HCT116 (cell line): ENCODE results near the gene SND1. TPM values are rescaled to one million over a fixed set of nuclear protein-coding genes. Genes with fewer than 3 reads are reported as not detected.

Experiments
- ATAC-seq: fragments of 200-7000 bp; cut with Tn5 transposase; 2 replicates; pipeline ENCODE4 v1.9.1; 2020; ENCODE audit warnings: mild to moderate bottlenecking, moderate library complexity
- BruUV-seq: library from RNA; stranded (reverse); fragments of 400-500 nt; replicated peaks from 2 replicates; lab custom pipeline; 2021; lab: Mats Ljungman, UMichigan
- CTCF ChIA-PET: fragments of 300-600 bp; sonication (Branson Sonifier 250); formaldehyde crosslinking; loops from one replicate; lab custom pipeline; 2021; ENCODE audit warnings: antibody characterized with exemption; lab: Charles Lee
- POLR2A ChIA-PET: fragments of 300-600, 350-600 bp; sonication (Branson Sonifier 250); formaldehyde crosslinking; loops from one replicate; lab custom pipeline; 2021; ENCODE audit warnings: antibody characterized with exemption; lab: Charles Lee
- RAD21 ChIA-PET, 2 experiments: fragments of 300-600 bp; sonication (Branson Sonifier 250); formaldehyde crosslinking; loops; one replicate each; lab custom pipeline; 2023; ENCODE audit warnings: low total read pairs in 2 of 2; ENCODE audit not compliant: uncharacterized antibody in 2 of 2, unreplicated experiment in 2 of 2, low non-redundant PET in 1 of 2; lab: Charles Lee
- DNase-seq: peaks from one replicate; pipeline ENCODE4 v3.0.0-alpha.2; 2010; ENCODE audit warnings: low read depth, low spot score
- H2AFZ ChIP-seq: fragments of 200-600 bp; shearing (Covaris generic), sonication (generic); 2 replicates; pipeline ENCODE4 v1.6.1; 2017; ENCODE audit warnings: low read depth, mixed run types, mixed read lengths, antibody characterized with exemption, low read length; ENCODE audit not compliant: poor library complexity, severe bottlenecking
- H3K27ac ChIP-seq: 2 replicates; pipeline ENCODE4 v1.5.1; 2012; ENCODE audit warnings: low read depth, low read length
- H3K27me3 ChIP-seq: fragments of 200-600 bp; sonication (generic); 2 replicates; pipeline ENCODE4 v1.6.1; 2016; ENCODE audit warnings: mixed run types, low read length, mixed read lengths; ENCODE audit not compliant: insufficient read depth
- H3K36me3 ChIP-seq, 2 experiments: fragments of 200-500 bp in 1 of 2; fragments of 200-600 bp in 1 of 2; sonication (Bioruptor generic) in 1 of 2; sonication (generic) in 1 of 2; 2 replicates each; pipeline versions ENCODE4 v1.5.1 to v1.6.1; 2014 to 2016; ENCODE audit warnings: low read length in 2 of 2, inconsistent platforms in 1 of 2, mixed read lengths in 1 of 2, mixed run types in 1 of 2; ENCODE audit not compliant: insufficient read depth in 2 of 2, control insufficient read depth in 1 of 2
- H3K4me1 ChIP-seq, 2 experiments: fragments of 200-600 bp in 1 of 2; sonication (generic) in 1 of 2; 2 replicates each; pipeline versions ENCODE4 v1.5.1 to v1.6.1; 2012 to 2017; ENCODE audit warnings: low read length in 2 of 2, inconsistent platforms in 1 of 2, mild to moderate bottlenecking in 1 of 2, mixed read lengths in 1 of 2, mixed run types in 1 of 2, moderate library complexity in 1 of 2; ENCODE audit not compliant: insufficient read depth in 2 of 2, control insufficient read depth in 1 of 2
- H3K4me2 ChIP-seq: fragments of 200-600 bp; sonication (generic); 2 replicates; pipeline ENCODE4 v1.6.1; 2017; ENCODE audit warnings: mixed run types, low read length, mixed read lengths
- H3K4me3 ChIP-seq, 2 experiments: fragments of 200-600 bp in 1 of 2; sonication (generic) in 1 of 2; replicated peaks in 1 of 2; 2 replicates each; pipeline ENCODE4 v1.5.1; 2011 to 2016; ENCODE audit warnings: low read length in 2 of 2, control low read depth in 1 of 2, low read depth in 1 of 2, mild to moderate bottlenecking in 1 of 2, mixed read lengths in 1 of 2, mixed run types in 1 of 2
- H3K79me2 ChIP-seq: fragments of 200-600 bp; sonication (generic); 2 replicates; pipeline ENCODE4 v1.6.1; 2017; ENCODE audit warnings: mild to moderate bottlenecking, mixed run types, low read length, moderate library complexity, mixed read lengths; ENCODE audit not compliant: insufficient read depth
- H3K9ac ChIP-seq: fragments of 200-600 bp; sonication (generic); 2 replicates; pipeline ENCODE4 v1.6.1; 2016; ENCODE audit warnings: low read length, mixed read lengths
- H3K9me2 ChIP-seq: fragments of 200-600 bp; sonication (generic), shearing (Covaris generic); 2 replicates; pipeline ENCODE4 v1.6.1; 2017; ENCODE audit warnings: mixed run types, mild to moderate bottlenecking, moderate library complexity; ENCODE audit not compliant: insufficient read depth
- H3K9me3 ChIP-seq, 2 experiments: fragments of 200-500 bp in 1 of 2; fragments of 200-600 bp in 1 of 2; sonication (Bioruptor generic) in 1 of 2; sonication (generic) in 1 of 2; 2 replicates each; pipeline ENCODE4 v1.6.1; 2014 to 2017; ENCODE audit warnings: low read length in 2 of 2, mixed read lengths in 2 of 2, inconsistent platforms in 1 of 2, low read depth in 1 of 2, mild to moderate bottlenecking in 1 of 2, mixed run types in 1 of 2, moderate library complexity in 1 of 2; ENCODE audit not compliant: control insufficient read depth in 1 of 2, insufficient read depth in 1 of 2
- H4K20me1 ChIP-seq: fragments of 200-600 bp; sonication (generic), shearing (Covaris generic); 2 replicates; pipeline ENCODE4 v1.6.1; 2017; ENCODE audit warnings: mixed run types, mild to moderate bottlenecking, moderate library complexity; ENCODE audit not compliant: insufficient read depth
- CBX3 ChIP-seq: IDR thresholded peaks from 2 replicates; pipeline ENCODE4 v1.6.1; 2012; ENCODE audit warnings: low read depth
- CEBPB ChIP-seq: IDR thresholded peaks from 2 replicates; pipeline ENCODE4 v1.6.1; 2012; ENCODE audit warnings: low read depth
- EGR1 ChIP-seq: IDR thresholded peaks from 2 replicates; pipeline ENCODE4 v1.6.1; 2012; ENCODE audit warnings: low read depth
- ELF1 ChIP-seq: IDR thresholded peaks from 2 replicates; pipeline ENCODE4 v1.6.1; 2012; ENCODE audit warnings: low read depth, borderline replicate concordance
- EZH2phosphoT487 ChIP-seq: fragments of 200-600 bp; IDR thresholded peaks from 2 replicates; pipeline ENCODE4 v1.6.1; 2018; ENCODE audit warnings: antibody characterized with exemption, borderline replicate concordance
- FOSL1 ChIP-seq: IDR thresholded peaks from 2 replicates; pipeline ENCODE4 v1.6.1; 2012; ENCODE audit warnings: low read depth
- JUND ChIP-seq: IDR thresholded peaks from 2 replicates; pipeline ENCODE4 v1.6.1; 2012
- MAX ChIP-seq: IDR thresholded peaks from 2 replicates; pipeline ENCODE4 v1.6.1; 2012
- POLR2A ChIP-seq: IDR thresholded peaks from 2 replicates; pipeline ENCODE4 v1.7.0; 2011; ENCODE audit warnings: borderline replicate concordance; ENCODE audit not compliant: insufficient read depth, insufficient read length; ENCODE audit errors: extremely low read depth
- POLR2AphosphoS5 ChIP-seq: IDR thresholded peaks from 2 replicates; pipeline ENCODE4 v1.6.1; 2011; ENCODE audit warnings: mild to moderate bottlenecking, low read depth, low read length, moderate library complexity
- RAD21 ChIP-seq: IDR thresholded peaks from 2 replicates; pipeline ENCODE4 v1.6.1; 2012; ENCODE audit warnings: low read depth, mild to moderate bottlenecking
- REST ChIP-seq: IDR thresholded peaks from 2 replicates; pipeline ENCODE4 v1.6.1; 2012; ENCODE audit warnings: low read depth
- SIN3A ChIP-seq: IDR thresholded peaks from 2 replicates; pipeline ENCODE4 v1.6.1; 2012; ENCODE audit warnings: low read depth
- YY1 ChIP-seq: IDR thresholded peaks from 2 replicates; pipeline ENCODE4 v1.6.1; 2011; ENCODE audit warnings: low read length, low read depth, moderate library complexity, mild to moderate bottlenecking; ENCODE audit not compliant: insufficient replicate concordance; ENCODE audit errors: extremely low read depth
- intact Hi-C: fragments of 100-400 bp; cut with micrococcal nuclease; formaldehyde crosslinking; loops from 2 replicates; pipeline ENCODE4 v1.10.0; 2022
- total RNA-seq: library from RNA; stranded (reverse); gene quantifications from one replicate; pipeline ENCODE4 v1.2.1, GENCODE V29; 2021; ENCODE audit not compliant: unreplicated experiment
- TF ChIP-seq, protein P1 (sequence below): IDR thresholded peaks from 2 replicates; pipeline ENCODE4 v1.6.1; 2011; ENCODE audit warnings: mild to moderate bottlenecking, low read length, moderate library complexity; ENCODE audit not compliant: insufficient replicate concordance; ENCODE audit errors: extremely low read depth

Gene SND1
- total RNA-seq, 1 experiment from 2014 or later: 169 TPM

- no peak overlapping the region for H3K4me3 ChIP-seq
- DNase-seq (no peak), ATAC-seq (no peak)
- peaks cover 0 to 25% of the 10 kb centered on the region in 2 experiments; a peak in 1 of 4 replicates for H3K4me1 ChIP-seq
- no peak overlapping the region for H3K27ac ChIP-seq
- ChIA-PET RAD21 (no interaction called here), POLR2A (no interaction called here), CTCF (no interaction called here)
- H4K20me1 ChIP-seq: peaks cover 4% of the 10 kb centered on the region
- no peak overlapping the region for H3K9ac ChIP-seq
- peaks cover 40% of the 10 kb centered on the region for H3K79me2 ChIP-seq
- BruUV-seq: no TSS peak
- no peaks in the 10 kb centered on the region for H3K9me2 ChIP-seq
- peaks cover 3 to 12% of the 10 kb centered on the region in 2 experiments; a peak in 2 of 4 replicates for H3K36me3 ChIP-seq
- intact Hi-C loops: no loop called here
- H3K4me2 ChIP-seq: no peak overlapping the region
- no peak overlapping the region for H2AFZ ChIP-seq
- no peak for TF ChIP-seq REST
- TF ChIP-seq RAD21: no peak
- no peak for TF ChIP-seq CBX3
- TF ChIP-seq, protein P1, sequence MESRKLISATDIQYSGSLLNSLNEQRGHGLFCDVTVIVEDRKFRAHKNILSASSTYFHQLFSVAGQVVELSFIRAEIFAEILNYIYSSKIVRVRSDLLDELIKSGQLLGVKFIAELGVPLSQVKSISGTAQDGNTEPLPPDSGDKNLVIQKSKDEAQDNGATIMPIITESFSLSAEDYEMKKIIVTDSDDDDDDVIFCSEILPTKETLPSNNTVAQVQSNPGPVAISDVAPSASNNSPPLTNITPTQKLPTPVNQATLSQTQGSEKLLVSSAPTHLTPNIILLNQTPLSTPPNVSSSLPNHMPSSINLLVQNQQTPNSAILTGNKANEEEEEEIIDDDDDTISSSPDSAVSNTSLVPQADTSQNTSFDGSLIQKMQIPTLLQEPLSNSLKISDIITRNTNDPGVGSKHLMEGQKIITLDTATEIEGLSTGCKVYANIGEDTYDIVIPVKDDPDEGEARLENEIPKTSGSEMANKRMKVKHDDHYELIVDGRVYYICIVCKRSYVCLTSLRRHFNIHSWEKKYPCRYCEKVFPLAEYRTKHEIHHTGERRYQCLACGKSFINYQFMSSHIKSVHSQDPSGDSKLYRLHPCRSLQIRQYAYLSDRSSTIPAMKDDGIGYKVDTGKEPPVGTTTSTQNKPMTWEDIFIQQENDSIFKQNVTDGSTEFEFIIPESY: no peak
- TF ChIP-seq MAX: no peak
- no peak for TF ChIP-seq ELF1
- TF ChIP-seq YY1: no peak
- TF ChIP-seq CEBPB: no peak
- no peak for TF ChIP-seq FOSL1
- TF ChIP-seq JUND: no peak
- no peak for TF ChIP-seq POLR2AphosphoS5
- no peak for TF ChIP-seq EGR1
- TF ChIP-seq SIN3A: no peak
- TF ChIP-seq POLR2A: no peak
- no peak for TF ChIP-seq EZH2phosphoT487
- no peaks in the 10 kb centered on the region for H3K9me3 ChIP-seq
- no peaks in the 10 kb centered on the region for H3K27me3 ChIP-seq
Observed at GRCh38 chr7:127893547-127893946, 241.6 kb downstream of the SND1 start.
